GM12878 (cell line): ENCODE measurements around the gene RYK. TPM values are rescaled to one million over a fixed set of nuclear protein-coding genes. Genes with fewer than 3 reads are reported as not detected.

Experiments used
- ATAC-seq: fragments of 200-7000 bp; cut with Tn5 transposase; 3 replicates; pipeline ENCODE4 v1.9.1; 2020; ENCODE audit warnings: mild to moderate bottlenecking, moderate library complexity
- BruUV-seq: library from RNA; stranded (reverse); fragments of 400-500 nt; replicated peaks from 2 replicates; lab custom pipeline; 2021; lab: Mats Ljungman, UMichigan
- CTCF ChIA-PET: fragments of 300-600 bp; sonication (Branson Sonifier 250); formaldehyde crosslinking; extraction: SDS; loops from one replicate; lab custom pipeline; 2021; ENCODE audit warnings: inconsistent platforms; lab: Yijun Ruan, JAX
- POLR2A ChIA-PET: fragments of 350-600 bp; formaldehyde crosslinking; extraction: SDS; loops from one replicate; lab custom pipeline; 2021; ENCODE audit warnings: inconsistent platforms; lab: Charles Lee
- RAD21 ChIA-PET: fragments of 300-600 bp; sonication (Branson Sonifier 250); formaldehyde crosslinking; loops from one replicate; lab custom pipeline; 2023; ENCODE audit warnings: antibody characterized with exemption; ENCODE audit not compliant: unreplicated experiment; lab: Charles Lee
- SMC1A ChIA-PET: fragments of 300-600 bp; sonication (Branson Sonifier 250); formaldehyde crosslinking; loops from one replicate; lab custom pipeline; 2023; ENCODE audit not compliant: unreplicated experiment, uncharacterized antibody; lab: Charles Lee
- DNase-seq: peaks from one replicate; pipeline ENCODE4 v3.0.0-alpha.2; 2011; ENCODE audit warnings: low read depth, low spot score
- FAIRE-seq: peaks from 3 replicates; lab custom pipeline; 2011; peaks lifted over from hg19 to GRCh38; lab: Jason Lieb, UNC
- H2AFZ ChIP-seq: 2 replicates; pipeline ENCODE4 v1.6.0; 2011; ENCODE audit warnings: low read depth, low read length, control low read depth; ENCODE audit not compliant: control insufficient read depth
- H3K27ac ChIP-seq: 2 replicates; pipeline ENCODE4 v1.5.1; 2011; ENCODE audit warnings: control low read depth; ENCODE audit not compliant: control insufficient read depth, insufficient read depth
- H3K27me3 ChIP-seq, 2 experiments: replicated peaks in 1 of 2; 2 replicates each; pipeline versions ENCODE4 v1.6.0 to v1.6.1; 2011; ENCODE audit warnings: low read length in 1 of 2; ENCODE audit not compliant: control insufficient read depth in 2 of 2, insufficient read depth in 2 of 2
- H3K36me3 ChIP-seq, 2 experiments: 2 replicates each; pipeline ENCODE4 v1.5.1; 2011; ENCODE audit warnings: low read length in 1 of 2; ENCODE audit not compliant: control insufficient read depth in 2 of 2, insufficient read depth in 2 of 2
- H3K4me1 ChIP-seq: 2 replicates; pipeline ENCODE4 v1.6.1; 2011; ENCODE audit warnings: mild to moderate bottlenecking, low read length, moderate library complexity, mixed read lengths; ENCODE audit not compliant: control insufficient read depth, insufficient read depth
- H3K4me2 ChIP-seq: 2 replicates; pipeline ENCODE4 v1.6.0; 2011; ENCODE audit warnings: control low read depth; ENCODE audit not compliant: control insufficient read depth, insufficient read depth
- H3K4me3 ChIP-seq: fragments of 200-600 bp; sonication (generic); 2 replicates; pipeline ENCODE4 v1.5.1; 2016
- H3K79me2 ChIP-seq: 2 replicates; pipeline ENCODE4 v1.6.0; 2011; ENCODE audit warnings: low read length; ENCODE audit not compliant: control insufficient read depth, insufficient read depth
- H3K9ac ChIP-seq: 2 replicates; pipeline ENCODE4 v1.8.0; 2011; ENCODE audit warnings: low read length, control low read depth, mixed read lengths; ENCODE audit not compliant: control insufficient read depth, insufficient read depth
- H3K9me3 ChIP-seq: replicated peaks from 3 replicates; pipeline ENCODE4 v1.5.1; 2011; ENCODE audit warnings: mild to moderate bottlenecking, low read length; ENCODE audit not compliant: control insufficient read depth, insufficient read depth
- H4K20me1 ChIP-seq: 2 replicates; pipeline ENCODE4 v1.6.0; 2011; ENCODE audit not compliant: control insufficient read depth, insufficient read depth
- E2F4 ChIP-seq: IDR thresholded peaks from 2 replicates; pipeline ENCODE4 v1.6.1; 2012; ENCODE audit warnings: low read depth, low read length, improper control_type of control experiment
- JUNB ChIP-seq: IDR thresholded peaks from 2 replicates; pipeline ENCODE4 v1.6.1; 2016; ENCODE audit warnings: antibody characterized with exemption, mild to moderate bottlenecking
- NFYB ChIP-seq: IDR thresholded peaks from 2 replicates; pipeline ENCODE4 v1.6.1; 2011; ENCODE audit warnings: low read depth, mild to moderate bottlenecking, low read length, improper control_type of control experiment, moderate library complexity; ENCODE audit not compliant: insufficient read depth
- PKNOX1 ChIP-seq: fragments of 450-650 bp; IDR thresholded peaks from 2 replicates; pipeline ENCODE4 v1.6.1; 2016; ENCODE audit warnings: mild to moderate bottlenecking
- REST ChIP-seq: IDR thresholded peaks from 2 replicates; pipeline ENCODE4 v1.6.1; 2012; ENCODE audit warnings: mild to moderate bottlenecking, low read depth, low read length
- RUNX3 ChIP-seq: IDR thresholded peaks from 2 replicates; pipeline ENCODE4 v1.6.1; 2012; ENCODE audit warnings: low read length, inconsistent platforms
- SMAD1 ChIP-seq: fragments of 450-650 bp; IDR thresholded peaks from 2 replicates; pipeline ENCODE4 v1.6.1; 2018; ENCODE audit warnings: mild to moderate bottlenecking, low read depth; ENCODE audit not compliant: partially characterized antibody
- SPI1 ChIP-seq: IDR thresholded peaks from 2 replicates; pipeline ENCODE4 v1.6.1; 2011; ENCODE audit warnings: low read depth, mild to moderate bottlenecking, low read length, moderate library complexity, borderline replicate concordance; ENCODE audit not compliant: insufficient read depth
- TARDBP ChIP-seq: IDR thresholded peaks from 2 replicates; pipeline ENCODE4 v1.6.1; 2016; ENCODE audit warnings: borderline replicate concordance
- ZSCAN29 ChIP-seq: fragments of 450-650 bp; IDR thresholded peaks from 2 replicates; pipeline ENCODE4 v1.6.1; 2017; ENCODE audit warnings: mild to moderate bottlenecking, moderate library complexity
- WGBS: methylation state at CpG from one replicate; pipeline ENCODE4 v1.1.6; 2016; ENCODE audit warnings: low lambda C conversion rate; ENCODE audit not compliant: insufficient replicate concordance, insufficient coverage; ENCODE audit errors: missing lambda C conversion rate; 5-methylcytosine and 5-hydroxymethylcytosine counted together
- in situ Hi-C: fragments of 300-500 bp; cut with MboI; formaldehyde crosslinking; loops from 9 replicates; pipeline ENCODE4 v1.14.3; 2018; ENCODE audit warnings: mixed read lengths
- intact Hi-C: fragments of 100-400 bp; cut with micrococcal nuclease; formaldehyde crosslinking; loops from one replicate; pipeline ENCODE4 v1.14.2; 2022; ENCODE audit not compliant: unreplicated experiment
- polyA plus RNA-seq, 11 experiments: library from polyadenylated mRNA; depleted of rRNA in 4 of 11; unstranded in 6 of 11; stranded (reverse) in 5 of 11; fragments of >200 nt; fragmentation: Nextera tagmentation in 4 of 11; fragmentation: Illumina TruSeq in 1 of 11; extraction: Ambion mirVana in 4 of 11; extraction: Trizol in 1 of 11; gene quantifications; 1 replicate in 1 of 11; 2 replicates in 10 of 11; pipeline versions ENCODE4 v1.2.1 to v1.2.3, GENCODE V29; 2011 to 2016; ENCODE audit warnings: inconsistent platforms in 2 of 11, missing spikeins in 2 of 11, low read depth in 1 of 11
- total RNA-seq, 4 experiments: library from RNA; depleted of rRNA in 3 of 4; stranded (reverse); fragments of >200 nt in 3 of 4; fragmentation: Illumina TruSeq in 1 of 4; extraction: Trizol in 1 of 4; gene quantifications; 2 replicates each; pipeline versions ENCODE4 v1.2.1 to v1.2.3, GENCODE V29; 2013 to 2021

The RYK gene
- total and polyA plus RNA-seq, 10 of the 15 experiments (the other 5 are each of a cell fraction or from before 2014, with no cell fraction given), result 2.0 to 25.1 (median 11.1) TPM

GRCh38 chr3:134216851-134217250 lies 33.8 kb downstream of the RYK start:
- in situ Hi-C loops, result loop anchor here (10.0 to 25.0 kb wide), 3 partner anchors 282 to 1480 kb away; no protein-coding TSS in a partner anchor
- H3K4me1 ChIP-seq, result no peaks in the 10 kb centered on the region
- SMC1A ChIA-PET, result no interaction called here
- RAD21 ChIA-PET, result no interaction called here
- H3K27ac ChIP-seq, result no peak overlapping the region
- POLR2A ChIA-PET, result no interaction called here
- WGBS, result 99% methylated on average over 4 of the region's 4 CpGs
- no peak overlapping the region for H3K4me3 ChIP-seq
- no peaks in the 10 kb centered on the region for H3K36me3 ChIP-seq
- no peak overlapping the region for H2AFZ ChIP-seq
- CTCF ChIA-PET, result interaction anchor here (0.9 to 2.6 kb wide), 4 partner anchors 15 to 1491 kb away, joined by 3 to 6 read pairs (median 4); no protein-coding TSS in a partner anchor
- BruUV-seq, result TSS peak; percentile 44
- no peak overlapping the region for H3K9ac ChIP-seq
- no peak overlapping the region for H3K4me2 ChIP-seq
- H3K79me2 ChIP-seq, result no peaks in the 10 kb centered on the region
- ATAC-seq, result no peak
- FAIRE-seq, result no peak
- H3K9me3 ChIP-seq, result no peaks in the 10 kb centered on the region
- intact Hi-C loops, result loop anchor here (10.0 kb wide), 2 partner anchors 158 to 1492 kb away; partner anchors contain the start of genes AMOTL2 and NPHP3
- H4K20me1 ChIP-seq, result no peaks in the 10 kb centered on the region
- no peaks in the 10 kb centered on the region for H3K27me3 ChIP-seq
- no peak for DNase-seq
- TF ChIP-seq E2F4 (no peak), RUNX3 (no peak)

- Histone ChIP-seq H3K9me3 (no peaks in the 10 kb centered on the region), H3K4me1 (no peaks in the 10 kb centered on the region), H3K27me3 (no peaks in the 10 kb centered on the region), H3K36me3 (no peaks in the 10 kb centered on the region), H3K4me2 (no peak overlapping the region), H3K27ac (no peak overlapping the region), H3K9ac (no peak overlapping the region), H4K20me1 (no peaks in the 10 kb centered on the region; the same call in 1 of the 2 replicates), H3K79me2 (no peaks in the 10 kb centered on the region), H3K4me3 (no peak overlapping the region), H2AFZ (no peak overlapping the region)
- DNase-seq (no peak), ATAC-seq (no peak), FAIRE-seq (no peak)
- ChIA-PET POLR2A (no interaction called here), CTCF (interaction anchor here (0.6 to 2.6 kb wide), 5 partner anchors 13 to 1490 kb away, joined by 3 to 10 read pairs (median 5); no protein-coding TSS in a partner anchor), SMC1A (interaction anchor here (0.6 kb wide), 1 partner anchor 266 kb away, joined by 3 read pairs; no protein-coding TSS in a partner anchor), RAD21 (interaction anchor here (0.6 kb wide), 1 partner anchor 258 kb away, joined by 3 read pairs; no protein-coding TSS in a partner anchor)
- no TSS peak for BruUV-seq
- intact Hi-C loops (loop anchor here (10.0 kb wide), 2 partner anchors 159 to 1491 kb away; partner anchors contain the start of genes AMOTL2 and NPHP3), in situ Hi-C loops (loop anchor here (10.0 to 25.0 kb wide), 3 partner anchors 281 to 1479 kb away; no protein-coding TSS in a partner anchor)
- WGBS, result 97% methylated on average over 9 of the region's 10 CpGs
- TF ChIP-seq PKNOX1, result no peak
- no peak for TF ChIP-seq NFYB
- TF ChIP-seq ZSCAN29, result no peak
- TF ChIP-seq SPI1, result no peak
- TF ChIP-seq REST, result no peak
- no peak for TF ChIP-seq SMAD1
- TF ChIP-seq TARDBP, result no peak
- no peak for TF ChIP-seq JUNB
Measured at GRCh38 chr3:134216191-134216764, 34.4 kb downstream of the RYK start.
